ENCODE results near the gene FCGR2B. TPM values are rescaled to one million over a fixed set of nuclear protein-coding genes. Genes with fewer than 3 reads are reported as not detected.

FCGR2B gene
- total RNA-seq, 1 experiment from 2014 or later: not detected

- WGBS (ENCODE audit: extremely low coverage, insufficient read length, low lambda C conversion rate): no CpG with 5 or more reads among the region's 3 CpGs
- H2AFZ ChIP-seq (ENCODE audit: low read length): no peak overlapping the region
- H3K27me3 Mint-ChIP-seq (ENCODE audit: low read depth): peaks cover 3% of the 10 kb centered on the region
These were observed 43.2 kb downstream of the FCGR2B start for GRCh38 chr1:161706113-161706481.

More at GRCh38 chr1:161706113-161706481, 43.2 kb downstream of the FCGR2B start:
- Histone ChIP-seq H4K20me1 (ENCODE audit: control insufficient read depth, insufficient read depth, insufficient read length) (no peaks in the 10 kb centered on the region), H3K56ac (ENCODE audit: insufficient read length, low read depth, low read length) (no peak overlapping the region), H2BK15ac (ENCODE audit: low read depth, low read length) (no peak overlapping the region), H3K9me3 (ENCODE audit: control insufficient read depth, low read depth, low read length) (no peaks in the 10 kb centered on the region), H3K4me1 (ENCODE audit: insufficient read depth, low read length) (no peaks in the 10 kb centered on the region), H2AK5ac (ENCODE audit: insufficient read length, low read length) (no peak overlapping the region), H2BK12ac (ENCODE audit: insufficient read length, low read depth, low read length) (no peak overlapping the region), H3K23ac (ENCODE audit: insufficient read length, low read depth, low read length) (no peak overlapping the region), H4K5ac (ENCODE audit: insufficient read length, low read depth, low read length) (no peak overlapping the region), H3K23me2 (ENCODE audit: insufficient read length, low read depth, low read length, poor library complexity, severe bottlenecking) (no peaks in the 10 kb centered on the region), H3K4me2 (ENCODE audit: insufficient read depth, insufficient read length, low read length) (no peak overlapping the region), H2BK120ac (ENCODE audit: low read depth, low read length, poor library complexity, severe bottlenecking) (no peak overlapping the region), H3K14ac (ENCODE audit: insufficient read depth, low read length) (no peak overlapping the region), H3K4ac (ENCODE audit: low read depth, low read length) (no peak overlapping the region), H2BK5ac (ENCODE audit: insufficient read length, low read length) (no peak overlapping the region), H3K9ac (ENCODE audit: extremely low read depth, insufficient read length, low read length) (no peak overlapping the region), H3K27me3 (ENCODE audit: insufficient read depth, low read length) (no peaks in the 10 kb centered on the region), H4K8ac (replicated peaks; ENCODE audit: insufficient read length, low read depth, low read length) (no peak overlapping the region), H3T11ph (ENCODE audit: low read length) (no peak overlapping the region), H3K79me1 (ENCODE audit: insufficient read depth, low read depth, low read length, poor library complexity, severe bottlenecking) (no peaks in the 10 kb centered on the region), H3K79me2 (ENCODE audit: insufficient read depth, low read length) (no peaks in the 10 kb centered on the region), H4K91ac (ENCODE audit: insufficient read length, low read depth, low read length) (no peak overlapping the region), H3K18ac (ENCODE audit: insufficient read length, low read depth, low read length) (no peak overlapping the region), H2BK20ac (ENCODE audit: low read depth, low read length, poor library complexity, severe bottlenecking) (no peak overlapping the region), H3K27ac (ENCODE audit: insufficient read length, low read depth, low read length) (no peak overlapping the region)
- Mint-ChIP-seq H3K36me3 (ENCODE audit: insufficient read depth in 1 of 3, low read depth in 3 of 3) (no peaks in the 10 kb centered on the region), H3K27ac (no peak overlapping the region), H3K4me3 (no peak overlapping the region), H3K9me3 (no peaks in the 10 kb centered on the region), H3K4me1 (peaks cover 12 to 18% of the 10 kb centered on the region in 2 experiments)
- TF ChIP-seq CTCF (conservative IDR thresholded peaks at IDR 0.05): no peak
- DNase-seq: no peak

Measured in H9 (cell line).